HCT116 (cell line): ENCODE measurements around the gene KRTAP23-1. TPM values are rescaled to one million over a fixed set of nuclear protein-coding genes. Genes with fewer than 3 reads are reported as not detected.

Source experiments
- ATAC-seq: fragments of 200-7000 bp; cut with Tn5 transposase; 2 replicates; pipeline ENCODE4 v1.9.1; 2020; ENCODE audit warnings: mild to moderate bottlenecking, moderate library complexity
- BruUV-seq: library from RNA; stranded (reverse); fragments of 400-500 nt; replicated peaks from 2 replicates; lab custom pipeline; 2021; lab: Mats Ljungman, UMichigan
- CTCF ChIA-PET: fragments of 300-600 bp; sonication (Branson Sonifier 250); formaldehyde crosslinking; loops from one replicate; lab custom pipeline; 2021; ENCODE audit warnings: antibody characterized with exemption; lab: Charles Lee
- POLR2A ChIA-PET: fragments of 300-600, 350-600 bp; sonication (Branson Sonifier 250); formaldehyde crosslinking; loops from one replicate; lab custom pipeline; 2021; ENCODE audit warnings: antibody characterized with exemption; lab: Charles Lee
- RAD21 ChIA-PET, 2 experiments: fragments of 300-600 bp; sonication (Branson Sonifier 250); formaldehyde crosslinking; loops; one replicate each; lab custom pipeline; 2023; ENCODE audit warnings: low total read pairs in 2 of 2; ENCODE audit not compliant: uncharacterized antibody in 2 of 2, unreplicated experiment in 2 of 2, low non-redundant PET in 1 of 2; lab: Charles Lee
- DNase-seq: peaks from one replicate; pipeline ENCODE4 v3.0.0-alpha.2; 2010; ENCODE audit warnings: low read depth, low spot score
- H2AFZ ChIP-seq: fragments of 200-600 bp; shearing (Covaris generic), sonication (generic); 2 replicates; pipeline ENCODE4 v1.6.1; 2017; ENCODE audit warnings: low read depth, mixed run types, mixed read lengths, antibody characterized with exemption, low read length; ENCODE audit not compliant: poor library complexity, severe bottlenecking
- H3K27ac ChIP-seq: 2 replicates; pipeline ENCODE4 v1.5.1; 2012; ENCODE audit warnings: low read depth, low read length
- H3K27me3 ChIP-seq: fragments of 200-600 bp; sonication (generic); 2 replicates; pipeline ENCODE4 v1.6.1; 2016; ENCODE audit warnings: mixed run types, low read length, mixed read lengths; ENCODE audit not compliant: insufficient read depth
- H3K36me3 ChIP-seq, 2 experiments: fragments of 200-500 bp in 1 of 2; fragments of 200-600 bp in 1 of 2; sonication (Bioruptor generic) in 1 of 2; sonication (generic) in 1 of 2; 2 replicates each; pipeline versions ENCODE4 v1.5.1 to v1.6.1; 2014 to 2016; ENCODE audit warnings: low read length in 2 of 2, inconsistent platforms in 1 of 2, mixed read lengths in 1 of 2, mixed run types in 1 of 2; ENCODE audit not compliant: insufficient read depth in 2 of 2, control insufficient read depth in 1 of 2
- H3K4me1 ChIP-seq, 2 experiments: fragments of 200-600 bp in 1 of 2; sonication (generic) in 1 of 2; 2 replicates each; pipeline versions ENCODE4 v1.5.1 to v1.6.1; 2012 to 2017; ENCODE audit warnings: low read length in 2 of 2, inconsistent platforms in 1 of 2, mild to moderate bottlenecking in 1 of 2, mixed read lengths in 1 of 2, mixed run types in 1 of 2, moderate library complexity in 1 of 2; ENCODE audit not compliant: insufficient read depth in 2 of 2, control insufficient read depth in 1 of 2
- H3K4me2 ChIP-seq: fragments of 200-600 bp; sonication (generic); 2 replicates; pipeline ENCODE4 v1.6.1; 2017; ENCODE audit warnings: mixed run types, low read length, mixed read lengths
- H3K4me3 ChIP-seq, 2 experiments: fragments of 200-600 bp in 1 of 2; sonication (generic) in 1 of 2; replicated peaks in 1 of 2; 2 replicates each; pipeline ENCODE4 v1.5.1; 2011 to 2016; ENCODE audit warnings: low read length in 2 of 2, control low read depth in 1 of 2, low read depth in 1 of 2, mild to moderate bottlenecking in 1 of 2, mixed read lengths in 1 of 2, mixed run types in 1 of 2
- H3K79me2 ChIP-seq: fragments of 200-600 bp; sonication (generic); 2 replicates; pipeline ENCODE4 v1.6.1; 2017; ENCODE audit warnings: mild to moderate bottlenecking, mixed run types, low read length, moderate library complexity, mixed read lengths; ENCODE audit not compliant: insufficient read depth
- H3K9ac ChIP-seq: fragments of 200-600 bp; sonication (generic); 2 replicates; pipeline ENCODE4 v1.6.1; 2016; ENCODE audit warnings: low read length, mixed read lengths
- H3K9me2 ChIP-seq: fragments of 200-600 bp; sonication (generic), shearing (Covaris generic); 2 replicates; pipeline ENCODE4 v1.6.1; 2017; ENCODE audit warnings: mixed run types, mild to moderate bottlenecking, moderate library complexity; ENCODE audit not compliant: insufficient read depth
- H3K9me3 ChIP-seq, 2 experiments: fragments of 200-500 bp in 1 of 2; fragments of 200-600 bp in 1 of 2; sonication (Bioruptor generic) in 1 of 2; sonication (generic) in 1 of 2; 2 replicates each; pipeline ENCODE4 v1.6.1; 2014 to 2017; ENCODE audit warnings: low read length in 2 of 2, mixed read lengths in 2 of 2, inconsistent platforms in 1 of 2, low read depth in 1 of 2, mild to moderate bottlenecking in 1 of 2, mixed run types in 1 of 2, moderate library complexity in 1 of 2; ENCODE audit not compliant: control insufficient read depth in 1 of 2, insufficient read depth in 1 of 2
- H4K20me1 ChIP-seq: fragments of 200-600 bp; sonication (generic), shearing (Covaris generic); 2 replicates; pipeline ENCODE4 v1.6.1; 2017; ENCODE audit warnings: mixed run types, mild to moderate bottlenecking, moderate library complexity; ENCODE audit not compliant: insufficient read depth
- CBX3 ChIP-seq: IDR thresholded peaks from 2 replicates; pipeline ENCODE4 v1.6.1; 2012; ENCODE audit warnings: low read depth
- CEBPB ChIP-seq: IDR thresholded peaks from 2 replicates; pipeline ENCODE4 v1.6.1; 2012; ENCODE audit warnings: low read depth
- CTCF ChIP-seq, 3 experiments: fragments of 200-600 bp in 1 of 3; sonication (generic) in 1 of 3; IDR thresholded peaks in 2 of 3; conservative IDR thresholded peaks in 1 of 3; 2 replicates each; pipeline ENCODE4 v1.5.1; 2012 to 2017; ENCODE audit warnings: low read depth in 2 of 3, low read length in 2 of 3, antibody characterized with exemption in 1 of 3, borderline replicate concordance in 1 of 3, control low read depth in 1 of 3, mild to moderate bottlenecking in 1 of 3, mixed read lengths in 1 of 3, mixed run types in 1 of 3, moderate library complexity in 1 of 3; ENCODE audit not compliant: insufficient read depth in 1 of 3
- EZH2phosphoT487 ChIP-seq: fragments of 200-600 bp; IDR thresholded peaks from 2 replicates; pipeline ENCODE4 v1.6.1; 2018; ENCODE audit warnings: antibody characterized with exemption, borderline replicate concordance
- JUND ChIP-seq: IDR thresholded peaks from 2 replicates; pipeline ENCODE4 v1.6.1; 2012
- MAX ChIP-seq: IDR thresholded peaks from 2 replicates; pipeline ENCODE4 v1.6.1; 2012
- POLR2A ChIP-seq: IDR thresholded peaks from 2 replicates; pipeline ENCODE4 v1.7.0; 2011; ENCODE audit warnings: borderline replicate concordance; ENCODE audit not compliant: insufficient read depth, insufficient read length; ENCODE audit errors: extremely low read depth
- POLR2AphosphoS5 ChIP-seq: IDR thresholded peaks from 2 replicates; pipeline ENCODE4 v1.6.1; 2011; ENCODE audit warnings: mild to moderate bottlenecking, low read depth, low read length, moderate library complexity
- RAD21 ChIP-seq: IDR thresholded peaks from 2 replicates; pipeline ENCODE4 v1.6.1; 2012; ENCODE audit warnings: low read depth, mild to moderate bottlenecking
- SP1 ChIP-seq: IDR thresholded peaks from 2 replicates; pipeline ENCODE4 v1.6.1; 2012; ENCODE audit warnings: low read depth
- TCF7L2 ChIP-seq: IDR thresholded peaks from 2 replicates; pipeline ENCODE4 v1.7.0; 2011; ENCODE audit warnings: borderline replicate concordance, inconsistent platforms; ENCODE audit not compliant: insufficient read depth, insufficient read length; ENCODE audit errors: extremely low read depth
- YY1 ChIP-seq: IDR thresholded peaks from 2 replicates; pipeline ENCODE4 v1.6.1; 2011; ENCODE audit warnings: low read length, low read depth, moderate library complexity, mild to moderate bottlenecking; ENCODE audit not compliant: insufficient replicate concordance; ENCODE audit errors: extremely low read depth
- ZBTB33 ChIP-seq: IDR thresholded peaks from 2 replicates; pipeline ENCODE4 v1.6.1; 2011; ENCODE audit warnings: mild to moderate bottlenecking, low read length, moderate library complexity; ENCODE audit not compliant: insufficient replicate concordance; ENCODE audit errors: extremely low read depth
- ZFX ChIP-seq: fragments of 450-650 bp; IDR thresholded peaks from 2 replicates; pipeline ENCODE4 v1.6.1; 2017
- ZNF274 ChIP-seq: fragments of 200-500 bp; sonication (Bioruptor generic); IDR thresholded peaks from 2 replicates; pipeline ENCODE4 v1.6.1; 2014; ENCODE audit warnings: mild to moderate bottlenecking, low read depth, low read length, inconsistent platforms
- intact Hi-C: fragments of 100-400 bp; cut with micrococcal nuclease; formaldehyde crosslinking; loops from 2 replicates; pipeline ENCODE4 v1.10.0; 2022
- total RNA-seq: library from RNA; stranded (reverse); gene quantifications from one replicate; pipeline ENCODE4 v1.2.1, GENCODE V29; 2021; ENCODE audit not compliant: unreplicated experiment

The KRTAP23-1 gene
- total RNA-seq, 1 experiment from 2014 or later: not detected

GRCh38 chr21:30391492-30392025 is 43.2 kb upstream of the KRTAP23-1 start:
- no peak for TF ChIP-seq POLR2A
- no peak for TF ChIP-seq TCF7L2
- no peak for TF ChIP-seq CBX3
- no peak for TF ChIP-seq MAX
- no peak for TF ChIP-seq EZH2phosphoT487
- no peak for TF ChIP-seq RAD21
- no peak for TF ChIP-seq YY1
- no peak for TF ChIP-seq SP1
- TF ChIP-seq CEBPB: no peak
- H3K27ac ChIP-seq: no peak overlapping the region
- no TSS peak for BruUV-seq
- intact Hi-C loops: no loop called here
- no peak overlapping the region for H3K4me3 ChIP-seq
- H3K4me2 ChIP-seq: no peak overlapping the region
- ATAC-seq (no peak), DNase-seq (no peak)
- CTCF ChIA-PET: no interaction called here
- no peaks in the 10 kb centered on the region for H3K36me3 ChIP-seq
- no peak overlapping the region for H2AFZ ChIP-seq
- H3K79me2 ChIP-seq: no peaks in the 10 kb centered on the region
- no peak overlapping the region for H3K9ac ChIP-seq
- peaks cover 7 to 21% of the 10 kb centered on the region in 2 experiments; a peak in 2 of 4 replicates for H3K9me3 ChIP-seq
- H3K4me1 ChIP-seq: no peaks in the 10 kb centered on the region
- no peaks in the 10 kb centered on the region for H3K9me2 ChIP-seq
- H4K20me1 ChIP-seq: no peaks in the 10 kb centered on the region
- H3K27me3 ChIP-seq: no peaks in the 10 kb centered on the region
- POLR2A ChIA-PET: no interaction called here
- RAD21 ChIA-PET: no interaction called here

GRCh38 chr21:30382201-30382600 is 33.8 kb upstream of the KRTAP23-1 start:
- Histone ChIP-seq H3K27me3 (no peaks in the 10 kb centered on the region), H3K27ac (no peak overlapping the region), H3K4me2 (no peak overlapping the region), H3K79me2 (no peaks in the 10 kb centered on the region), H3K9ac (no peak overlapping the region), H3K4me3 (no peak overlapping the region), H3K4me1 (no peaks in the 10 kb centered on the region), H3K9me3 (peaks cover 6 to 7% of the 10 kb centered on the region in 2 experiments; a peak in 2 of 4 replicates), H3K36me3 (no peaks in the 10 kb centered on the region), H4K20me1 (no peaks in the 10 kb centered on the region), H3K9me2 (no peaks in the 10 kb centered on the region), H2AFZ (no peak overlapping the region)
- BruUV-seq: no TSS peak
- DNase-seq: no peak
- POLR2A ChIA-PET: no interaction called here
- TF ChIP-seq CBX3: no peak
- no peak for TF ChIP-seq SP1
- TF ChIP-seq POLR2AphosphoS5: no peak
- TF ChIP-seq ZNF274: no peak
- no peak for TF ChIP-seq JUND
- no peak for TF ChIP-seq CTCF (IDR thresholded peaks at IDR 0.05 in 2 of 3, conservative IDR thresholded peaks at IDR 0.05 in 1 of 3; ENCODE audit: borderline replicate concordance in 1 of 3, insufficient read depth in 1 of 3, low read depth in 2 of 3, low read length in 2 of 3)
- no peak for TF ChIP-seq ZFX
- TF ChIP-seq RAD21: no peak
- TF ChIP-seq ZBTB33: no peak
- intact Hi-C loops: no loop called here
- RAD21 ChIA-PET: no interaction called here
- ATAC-seq: no peak
- CTCF ChIA-PET: no interaction called here
